GM18517 (cell line): ENCODE data around the gene TOX3.

Experiments used
- ATAC-seq: cut with Tn5 transposase; IDR thresholded peaks from one replicate; pipeline ENCODE4 v1.9.1; 2021; ENCODE audit warnings: mild to moderate bottlenecking, moderate library complexity; ENCODE audit not compliant: unreplicated experiment

Gene TOX3

GRCh38 chr16:52496051-52496876 lies 50.7 kb downstream of the TOX3 start:
- ATAC-seq = no peak

GRCh38 chr16:52494621-52495020 lies 52.3 kb downstream of the TOX3 start:
- ATAC-seq = no peak

- no peak for ATAC-seq
Measured at GRCh38 chr16:52494145-52494544, 52.8 kb downstream of the TOX3 start.

GRCh38 chr16:52492789-52493357 lies 54.1 kb downstream of the TOX3 start:
- ATAC-seq = peak; percentile 82

- ATAC-seq = no peak
Measured at GRCh38 chr16:52491216-52491615, 55.7 kb downstream of the TOX3 start.

- no peak for ATAC-seq
Measured at GRCh38 chr16:52489894-52490293, 57.0 kb downstream of the TOX3 start.

GRCh38 chr16:52488837-52489289 lies 58.1 kb downstream of the TOX3 start:
- no peak for ATAC-seq

GRCh38 chr16:52487849-52488457 lies 59.0 kb downstream of the TOX3 start:
- no peak for ATAC-seq

- ATAC-seq = no peak
Measured at GRCh38 chr16:52480237-52480636, 66.7 kb downstream of the TOX3 start.

GRCh38 chr16:52476111-52476510 lies 70.8 kb downstream of the TOX3 start:
- ATAC-seq = no peak

- ATAC-seq = no peak
Measured at GRCh38 chr16:52474679-52475078, 72.3 kb downstream of the TOX3 start.

- ATAC-seq = no peak
Measured at GRCh38 chr16:52473096-52473495, 73.8 kb downstream of the TOX3 start.

GRCh38 chr16:52471650-52472370 lies 75.1 kb downstream of the TOX3 start:
- ATAC-seq = no peak

- ATAC-seq = no peak
Measured at GRCh38 chr16:52470585-52470984, 76.4 kb downstream of the TOX3 start.

GRCh38 chr16:52469775-52470174 lies 77.2 kb downstream of the TOX3 start:
- no peak for ATAC-seq

- ATAC-seq = no peak
Measured at GRCh38 chr16:52469091-52469490, 77.9 kb downstream of the TOX3 start.

- no peak for ATAC-seq
Measured at GRCh38 chr16:52467753-52468152, 79.2 kb downstream of the TOX3 start.

- no peak for ATAC-seq
Measured at GRCh38 chr16:52466994-52467393, 79.9 kb downstream of the TOX3 start.

- ATAC-seq = no peak
Measured at GRCh38 chr16:52465711-52466267, 81.2 kb downstream of the TOX3 start.

GRCh38 chr16:52463904-52464303 lies 83.0 kb downstream of the TOX3 start:
- no peak for ATAC-seq

- no peak for ATAC-seq
Measured at GRCh38 chr16:52462816-52463215, 84.1 kb downstream of the TOX3 start.
